IPS-NIHi7 (cell line): ENCODE measurements around the gene BBS5.
A peak's percentile ranks its signal among the peaks of the same experiment; 100 is the strongest.
"Not testable (repeated sequence)": the region's sequence is repeated elsewhere in the genome, so short reads cannot be mapped to it uniquely, and the experiment has no call there.

Experiments
- DNase-seq: peaks from one replicate; pipeline ENCODE4 v3.0.0; 2012; ENCODE audit warnings: mixed read lengths; ENCODE audit errors: extremely low spot score

Gene BBS5

GRCh38 chr2:169479257-169480078, at the start of gene BBS5:
TSS of gene BBS5 (plus strand) at chr2:169479494. CDS start at chr2:169479554, 60 bp downstream.
- DNase-seq = peak; percentile 69

DNA sequence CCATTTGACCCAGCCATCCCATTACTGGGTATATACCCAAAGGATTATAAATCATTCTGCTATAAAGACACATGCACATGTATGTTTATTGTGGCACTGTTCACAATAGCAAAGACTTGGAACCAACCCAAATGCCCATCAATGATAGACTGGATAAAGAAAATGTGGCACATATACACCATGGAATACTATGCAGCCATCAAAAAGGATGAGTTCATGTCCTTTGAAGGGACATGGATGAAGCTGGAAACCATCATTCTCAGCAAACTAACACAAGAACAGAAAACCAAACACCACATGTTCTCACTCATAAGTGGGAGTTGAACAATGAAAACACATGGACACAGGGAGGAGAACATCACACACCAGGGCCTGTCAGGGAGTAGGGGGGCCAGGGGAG, 47.5 kb upstream of the BBS5 start:
- DNase-seq = not testable (repeated sequence)

- not testable (repeated sequence) for DNase-seq
These were observed 45.1 kb upstream of the BBS5 start for GRCh38 chr2:169434236-169434635.

DNA sequence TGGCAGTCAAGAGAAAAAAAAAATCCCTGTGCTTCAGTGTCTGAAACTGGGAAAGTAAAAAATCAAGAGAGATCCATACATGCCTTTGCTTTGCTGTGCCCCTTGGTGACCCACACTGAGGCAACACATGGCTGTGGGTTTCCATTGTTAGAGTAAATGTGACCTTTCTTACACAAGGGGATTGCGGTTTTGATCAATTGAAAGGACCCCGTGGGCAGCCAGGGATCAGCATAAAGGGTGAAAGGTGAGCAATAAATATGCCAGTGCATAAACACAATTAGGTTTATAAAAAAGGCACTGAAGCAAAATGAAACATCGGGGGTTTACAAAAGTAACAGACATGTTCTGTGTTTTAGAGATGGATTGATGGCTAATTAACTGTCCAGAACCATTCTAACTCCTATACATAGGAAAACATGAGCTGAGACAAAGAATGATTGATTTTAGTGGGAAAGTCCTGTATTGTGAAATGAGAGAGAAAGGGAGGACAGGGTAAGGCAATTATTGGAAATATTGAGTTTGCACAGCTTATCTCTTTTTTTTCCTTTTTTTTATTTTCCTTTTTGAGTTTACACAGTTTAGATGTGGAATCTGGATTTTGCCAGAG, 40.7 kb upstream of the BBS5 start:
- no peak for DNase-seq

GRCh38 chr2:169439900-169440299, 39.4 kb upstream of the BBS5 start:
- DNase-seq = no peak

GRCh38 chr2:169446452-169446851, 32.8 kb upstream of the BBS5 start:
- DNase-seq = no peak

- DNase-seq = no peak
These were observed 31.0 kb upstream of the BBS5 start for GRCh38 chr2:169448316-169448715.

DNA sequence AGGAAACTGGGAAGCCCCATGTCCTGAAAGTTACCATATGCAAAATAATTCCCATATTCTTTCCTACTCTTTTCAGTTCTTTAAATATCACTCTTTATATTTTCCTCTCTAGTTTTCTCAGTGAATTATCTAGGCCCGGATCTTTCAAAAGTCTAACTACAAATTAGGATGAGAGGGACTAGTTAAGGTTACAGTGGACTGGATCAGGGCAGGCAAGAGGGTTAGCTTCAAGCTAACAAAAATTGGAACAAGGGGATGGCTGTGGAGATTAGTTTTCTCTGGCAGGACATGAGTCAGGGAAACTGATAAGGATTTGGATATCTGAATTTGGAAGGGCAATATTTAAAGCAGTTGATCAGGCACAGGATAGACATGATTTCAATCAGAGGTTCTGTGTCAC, 30.4 kb upstream of the BBS5 start:
- DNase-seq = no peak

DNA sequence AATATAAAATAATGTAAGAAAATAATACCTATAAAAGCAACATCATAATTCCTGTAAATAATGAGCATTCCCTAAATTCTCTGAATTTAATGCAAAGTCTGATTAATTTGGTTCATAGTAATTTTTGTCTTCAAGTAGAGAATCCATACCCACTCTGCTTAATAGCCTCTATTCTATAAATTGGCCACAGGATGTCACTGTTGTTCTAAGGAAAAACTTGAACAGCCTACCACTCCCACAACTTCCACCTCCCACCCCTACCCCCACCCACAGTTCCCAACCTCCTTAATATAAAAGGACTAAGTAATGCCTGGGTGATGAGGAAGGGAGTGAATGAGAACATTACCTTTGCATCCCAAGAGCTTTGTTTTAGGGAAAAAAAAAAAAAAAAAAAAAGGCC, 27.2 kb upstream of the BBS5 start:
- peak; percentile 47 for DNase-seq

DNA sequence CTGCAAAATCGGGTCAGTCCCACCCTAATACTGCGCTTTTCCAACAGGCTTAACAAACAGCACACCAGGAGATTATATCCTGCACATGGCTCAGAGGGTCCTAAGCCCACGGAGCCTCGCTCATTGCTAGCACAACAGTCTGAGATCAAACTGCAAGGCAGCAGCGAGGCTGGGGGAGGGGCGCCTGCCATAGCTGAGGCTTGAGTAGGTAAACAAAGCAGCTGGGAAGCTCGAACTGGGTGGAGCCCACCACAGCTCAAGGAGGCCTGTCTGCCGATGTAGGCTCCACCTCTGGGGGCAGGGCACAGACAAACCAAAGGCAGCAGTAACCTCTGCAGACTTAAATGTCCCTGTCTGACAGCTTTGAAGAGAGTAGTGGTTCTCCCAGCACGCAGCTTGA, 26.2 kb upstream of the BBS5 start:
- not testable (repeated sequence) for DNase-seq

- no peak for DNase-seq
These were observed 18.2 kb upstream of the BBS5 start for GRCh38 chr2:169461143-169461542.

- DNase-seq = no peak
These were observed 16.2 kb upstream of the BBS5 start for GRCh38 chr2:169462896-169463695.

- DNase-seq = no peak
These were observed 14.8 kb upstream of the BBS5 start for GRCh38 chr2:169464466-169464865.

GRCh38 chr2:169464882-169465281, 14.4 kb upstream of the BBS5 start:
- DNase-seq = no peak

- DNase-seq = no peak
These were observed 10.5 kb upstream of the BBS5 start for GRCh38 chr2:169468841-169469240.

GRCh38 chr2:169469952-169470572, 9.2 kb upstream of the BBS5 start:
- DNase-seq = no peak

GRCh38 chr2:169472249-169472648, 7.0 kb upstream of the BBS5 start:
- no peak for DNase-seq

DNA sequence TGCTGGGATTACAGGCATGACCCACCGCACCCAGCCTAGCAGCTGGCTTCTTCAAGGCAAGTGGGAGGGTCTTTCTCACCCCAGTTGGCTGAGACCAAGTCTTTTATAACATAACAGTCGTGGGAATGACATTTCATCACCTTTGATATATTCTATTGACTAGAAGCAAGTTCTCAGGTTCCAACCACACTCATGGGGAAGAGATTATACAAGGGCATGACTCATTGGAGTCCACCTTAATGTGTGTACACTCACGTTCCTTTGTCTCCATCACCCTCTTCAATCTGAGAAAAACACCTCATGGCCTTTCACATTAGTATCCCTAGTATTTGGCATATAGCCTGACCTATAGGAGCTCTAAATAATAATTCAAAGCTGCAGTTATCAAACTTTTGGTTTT, 2.8 kb upstream of the BBS5 start:
- no peak for DNase-seq

GRCh38 chr2:169478339-169478738, 955 bp upstream of the BBS5 start:
- DNase-seq = no peak

GRCh38 chr2:169478745-169479256, 493 bp upstream of the BBS5 start:
- no peak for DNase-seq

DNA sequence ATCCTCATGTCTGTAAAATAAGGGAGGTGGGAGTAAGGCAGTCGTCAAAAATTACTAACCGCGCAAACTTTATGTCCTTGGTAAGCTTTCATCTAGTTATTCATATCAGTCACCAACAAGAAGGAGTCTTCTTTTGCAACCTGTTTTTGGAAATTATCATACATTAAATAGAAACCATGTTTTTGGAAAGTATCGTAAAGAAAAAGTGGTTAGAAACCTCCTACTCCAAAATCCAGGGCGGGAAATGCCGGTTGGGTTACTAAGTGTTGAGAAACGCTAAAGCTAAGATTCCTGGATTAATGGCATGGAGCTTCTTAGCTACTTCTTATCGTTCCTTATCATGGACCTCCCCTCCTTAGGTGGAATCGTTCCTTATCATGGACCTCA, 778 bp downstream of the BBS5 start:
- DNase-seq = no peak

DNA sequence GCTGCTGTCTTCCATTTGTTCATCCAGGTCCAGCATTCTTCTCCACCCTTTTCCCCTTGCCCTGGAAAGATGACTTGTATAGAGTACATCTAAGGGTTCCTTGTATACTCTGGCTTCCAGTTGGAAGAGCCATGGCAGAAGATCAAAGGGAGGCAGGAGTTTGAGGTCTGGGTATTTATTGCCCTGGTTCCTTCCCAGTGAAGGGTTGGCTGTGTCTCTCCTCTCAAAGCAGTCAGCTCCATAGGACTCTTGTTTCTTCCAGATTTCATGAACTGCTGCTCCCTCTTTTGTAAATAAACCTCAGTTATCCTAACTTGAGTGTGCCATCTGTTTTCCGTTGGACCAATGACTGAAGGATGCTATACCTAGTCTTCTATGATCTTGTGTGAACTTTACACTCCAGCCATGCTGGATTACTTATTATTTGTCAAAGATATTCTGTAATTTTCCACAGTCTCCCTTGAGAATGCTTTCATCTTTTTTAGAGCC, 6.4 kb downstream of the BBS5 start:
- DNase-seq = no peak
